Measurements from ENCODE around the gene SULT4A1. TPM values are rescaled to one million over a fixed set of nuclear protein-coding genes. Genes with fewer than 3 reads are reported as not detected.

SULT4A1 gene
- total and polyA plus RNA-seq, 2 of the 4 experiments (the other 2 are of a cell fraction): 1.1 to 5.2 TPM

DNA sequence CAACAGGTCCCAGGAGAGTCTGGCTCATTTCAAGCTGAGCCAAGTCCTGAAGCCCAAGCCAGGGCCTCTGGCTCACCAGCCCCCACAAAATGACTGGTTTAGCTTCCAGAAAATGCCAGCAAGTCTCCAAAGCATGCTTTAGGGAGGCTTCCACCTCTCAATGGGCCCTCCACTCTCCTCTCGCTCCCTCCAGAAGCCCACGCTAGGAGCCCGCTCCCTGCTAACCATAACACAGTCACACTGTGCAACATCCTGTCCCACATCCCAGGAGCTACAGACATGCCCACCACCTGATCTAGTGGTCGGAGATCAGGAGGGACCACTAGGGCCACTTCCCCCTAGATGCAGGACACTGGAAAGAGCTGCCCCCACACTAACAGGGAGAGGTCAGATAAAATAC, 6.9 kb downstream of the SULT4A1 start:
- dilution Hi-C loops (cut with HindIII; ENCODE audit: low sequenced_read_pairs, unreplicated experiment) (no loop called here), in situ Hi-C loops (cut with MboI; ENCODE audit: low sequenced_read_pairs) (no loop called here)
- POLR2A ChIA-PET (ENCODE audit: unreplicated experiment): no interaction called here

More for the DNA sequence above, 6.9 kb downstream of the SULT4A1 start:
- Histone ChIP-seq H4K20me1 (ENCODE audit: insufficient read depth, low read length) (peaks cover 9% of the 10 kb centered on the region), H2BK15ac (ENCODE audit: low read depth, low read length) (no peak overlapping the region), H2AK9ac (replicated peaks; ENCODE audit: low read depth, low read length, poor library complexity) (no peak overlapping the region), H3K27ac (ENCODE audit: insufficient read depth, low read length) (no peak overlapping the region), H3K9me3 (ENCODE audit: control insufficient read depth, insufficient read depth, low read length) (no peaks in the 10 kb centered on the region), H3K9me1 (ENCODE audit: insufficient read depth, low read length) (no peaks in the 10 kb centered on the region), H3K4ac (ENCODE audit: low read depth, low read length) (no peak overlapping the region), H2BK5ac (ENCODE audit: low read depth, low read length, poor library complexity, severe bottlenecking) (no peak overlapping the region), H4K8ac (ENCODE audit: low read depth in 2 of 2, low read length in 2 of 2) (no peak overlapping the region), H3K4me2 (ENCODE audit: low read depth, low read length) (no peak overlapping the region), H4K5ac (ENCODE audit: low read depth, low read length) (no peak overlapping the region), H3K14ac (replicated peaks; ENCODE audit: low read depth, low read length) (no peak overlapping the region), H3K4me3 (ENCODE audit: insufficient read depth, low read depth, low read length) (no peak overlapping the region), H3K9ac (ENCODE audit: low read depth, low read length) (no peak overlapping the region), H3K36me3 (ENCODE audit: control insufficient read depth, insufficient read depth, low read length) (no peaks in the 10 kb centered on the region), H4K91ac (ENCODE audit: insufficient read depth, low read depth, low read length) (no peak overlapping the region), H3K4me1 (ENCODE audit: control insufficient read depth, insufficient read depth, low read length) (no peaks in the 10 kb centered on the region; the same call in 1 of the 2 replicates), H3K27me3 (ENCODE audit: control insufficient read depth, insufficient read depth, low read length) (no peaks in the 10 kb centered on the region), H2BK120ac (ENCODE audit: low read depth, low read length) (no peak overlapping the region), H2AK5ac (ENCODE audit: low read depth, low read length) (no peak overlapping the region), H3K56ac (ENCODE audit: extremely low read depth, insufficient read depth, low read length) (no peak overlapping the region), H2BK20ac (ENCODE audit: low read depth, low read length) (no peak overlapping the region), H2AFZ (replicated peaks; ENCODE audit: low read length, poor library complexity) (no peak overlapping the region), H3K23ac (ENCODE audit: low read depth, low read length) (no peak overlapping the region), H3K79me1 (ENCODE audit: low read depth in 1 of 2, low read length in 2 of 2) (peaks cover 0 to 7% of the 10 kb centered on the region in 2 experiments; a peak in 2 of 4 replicates), H3K18ac (ENCODE audit: low read depth, low read length) (no peak overlapping the region)
- TF ChIP-seq FOS (IDR thresholded peaks at IDR 0.05; ENCODE audit: low read depth, low read length): no peak
- TF ChIP-seq MXI1 (IDR thresholded peaks at IDR 0.05; ENCODE audit: borderline replicate concordance, low read depth, low read length): no peak
- TF ChIP-seq, protein P1, sequence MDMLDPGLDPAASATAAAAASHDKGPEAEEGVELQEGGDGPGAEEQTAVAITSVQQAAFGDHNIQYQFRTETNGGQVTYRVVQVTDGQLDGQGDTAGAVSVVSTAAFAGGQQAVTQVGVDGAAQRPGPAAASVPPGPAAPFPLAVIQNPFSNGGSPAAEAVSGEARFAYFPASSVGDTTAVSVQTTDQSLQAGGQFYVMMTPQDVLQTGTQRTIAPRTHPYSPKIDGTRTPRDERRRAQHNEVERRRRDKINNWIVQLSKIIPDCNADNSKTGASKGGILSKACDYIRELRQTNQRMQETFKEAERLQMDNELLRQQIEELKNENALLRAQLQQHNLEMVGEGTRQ (IDR thresholded peaks at IDR 0.05; ENCODE audit: low read depth, low read length): no peak
- TF ChIP-seq SMC3 (IDR thresholded peaks at IDR 0.05; ENCODE audit: low read depth, low read length): no peak
- TF ChIP-seq MAZ (IDR thresholded peaks at IDR 0.05; ENCODE audit: borderline replicate concordance, low read depth, low read length): no peak
- WGBS, 2 experiments (ENCODE audit: extremely low coverage in 2 of 2, insufficient read length in 1 of 2): 73% methylated on average over 2 of the region's 4 CpGs; no CpG with 5 or more reads in 1 of the 2 experiments
- ATAC-seq (ENCODE audit: low read depth) (no peak), DNase-seq (no peak)
- intact Hi-C loops (cut with micrococcal nuclease): no loop called here
- BruUV-seq (replicated peaks): no TSS peak
- CTCF ChIA-PET: no interaction called here
